ENCODE measurements around the gene FOXJ3.

DNA sequence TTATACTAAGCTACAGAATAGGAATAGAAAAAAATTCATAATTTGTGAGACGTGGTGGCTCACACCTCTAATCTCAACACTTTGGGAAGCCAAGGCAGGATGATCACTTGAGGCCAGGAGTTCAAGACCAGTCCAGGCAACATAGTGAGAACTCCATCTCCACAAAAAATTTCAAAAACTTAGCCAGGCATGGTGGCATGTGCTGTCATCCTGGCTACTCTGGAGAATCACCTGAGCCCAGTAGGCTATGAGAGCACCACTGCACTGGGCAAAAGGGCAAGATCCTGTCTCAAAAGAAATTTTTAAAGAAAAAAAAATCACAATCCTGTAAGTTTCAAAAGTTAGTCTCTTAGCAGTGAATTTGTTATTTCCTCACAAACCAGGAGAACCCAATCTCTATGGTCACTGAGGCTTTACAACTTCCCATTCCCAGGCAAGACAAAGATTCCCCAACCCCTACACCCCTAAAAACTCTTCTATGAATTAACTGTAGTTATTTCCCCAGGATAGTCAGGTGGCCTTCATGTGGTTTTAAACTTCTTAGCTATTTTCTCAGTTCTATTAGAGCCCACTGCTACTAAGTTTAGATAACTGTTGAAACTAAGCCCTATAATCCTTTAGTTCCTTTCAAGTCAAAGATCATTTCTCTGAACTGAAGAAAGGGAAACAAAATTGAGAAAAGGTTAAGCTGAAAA lies 74.5 kb downstream of the FOXJ3 start:
- TF ChIP-seq CTCF (IDR thresholded peaks at IDR 0.05) (no peak), POLR2AphosphoS5 (IDR thresholded peaks at IDR 0.05) (no peak), EP300 (IDR thresholded peaks at IDR 0.05) (no peak)

Measured in sigmoid colon (tissue), 4 donors.